Measurements from ENCODE around the gene VIPR2. TPM values are rescaled to one million over a fixed set of nuclear protein-coding genes. Genes with fewer than 3 reads are reported as not detected.
A peak's percentile ranks its signal among the peaks of the same experiment; 100 is the strongest.
"Not testable (repeated sequence)": the region's sequence is repeated elsewhere in the genome, so short reads cannot be mapped to it uniquely, and the experiment has no call there.

The VIPR2 gene
- total RNA-seq, 2 experiments from 2014 or later: 0.83 to 1.7 TPM

GRCh38 chr7:159011722-159012022 is 133.0 kb downstream of the VIPR2 start:
- Mint-ChIP-seq H3K4me1 (ENCODE audit: low read depth) (peaks cover 3% of the 10 kb centered on the region), H3K27ac (no peak overlapping the region), H3K9me3 (no peaks in the 10 kb centered on the region), H3K27me3 (ENCODE audit: low read depth) (peaks cover 6% of the 10 kb centered on the region), H3K36me3 (ENCODE audit: low read depth) (no peaks in the 10 kb centered on the region), H3K4me3 (no peak overlapping the region)
- intact Hi-C loops (cut with micrococcal nuclease): no loop called here
- DNase-seq: no peak
- CTCF ChIA-PET: interaction anchor here (1.2 kb wide), 1 partner anchor 45 kb away, joined by 3 read pairs; no protein-coding TSS in a partner anchor

DNA sequence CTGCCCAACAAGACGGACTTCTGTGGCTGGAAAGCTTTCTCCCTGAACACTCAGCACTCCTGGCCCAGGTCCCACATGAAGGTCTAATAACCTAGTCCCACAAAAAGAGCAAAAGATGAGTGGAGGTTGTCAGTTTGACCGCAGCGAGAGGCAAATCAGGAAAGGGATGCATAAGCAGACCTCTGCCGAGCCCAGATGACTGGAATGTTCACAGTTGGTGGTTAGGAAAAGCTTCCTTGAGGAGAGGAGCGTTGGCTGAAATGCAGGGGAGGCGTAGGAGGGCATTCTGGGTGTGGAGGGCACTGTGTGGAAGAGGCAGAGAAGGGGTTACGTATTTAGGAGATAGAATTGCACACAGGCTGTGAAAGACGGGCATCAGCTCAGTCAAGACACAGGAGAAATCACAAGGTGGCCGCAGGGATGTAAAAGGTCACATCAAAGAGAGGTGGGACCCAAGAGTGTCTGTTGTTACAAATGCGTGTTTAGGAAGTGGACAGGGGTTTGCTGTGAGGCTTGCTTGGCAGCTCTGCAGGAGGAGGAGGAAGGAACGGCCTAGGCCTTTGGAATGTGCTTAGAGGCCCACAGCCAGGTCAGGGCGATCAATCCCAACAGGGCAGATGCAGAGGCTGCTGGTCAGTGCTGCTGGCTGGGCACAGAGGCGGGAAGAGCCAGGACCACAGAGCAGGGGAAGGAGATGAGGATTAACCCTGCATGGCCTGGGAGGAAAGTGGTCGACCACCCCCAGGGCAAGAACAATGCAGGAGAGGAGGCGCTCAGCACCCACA is 133.5 kb downstream of the VIPR2 start:
- Mint-ChIP-seq H3K4me1 (ENCODE audit: low read depth) (peaks cover 3% of the 10 kb centered on the region), H3K27me3 (ENCODE audit: low read depth) (peaks cover 6% of the 10 kb centered on the region), H3K36me3 (ENCODE audit: low read depth) (no peaks in the 10 kb centered on the region), H3K9me3 (no peaks in the 10 kb centered on the region), H3K4me3 (no peak overlapping the region), H3K27ac (no peak overlapping the region)
- CTCF ChIA-PET: interaction anchor here (1.2 kb wide), 1 partner anchor 46 kb away, joined by 3 read pairs; no protein-coding TSS in a partner anchor
- no peak for DNase-seq
- intact Hi-C loops (cut with micrococcal nuclease): no loop called here

DNA sequence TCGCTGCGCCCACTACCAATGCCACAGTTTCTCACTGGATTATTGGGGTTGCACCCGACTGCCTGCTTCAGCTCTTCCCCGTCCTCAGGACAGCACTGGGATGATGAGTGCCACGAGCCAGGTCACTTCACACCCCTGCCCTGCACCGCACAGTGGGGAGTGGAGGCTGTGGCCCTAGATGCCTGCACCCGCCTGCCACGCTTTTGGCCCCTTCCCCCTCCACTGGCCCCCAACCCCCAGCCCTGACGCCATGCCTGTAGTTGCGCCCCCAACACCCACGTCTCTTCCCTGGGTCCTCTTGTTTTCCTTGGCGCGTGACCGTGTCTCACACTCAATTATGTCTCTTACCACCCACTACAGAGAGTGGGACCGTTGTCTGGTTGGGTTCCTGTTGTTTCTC is 134.3 kb downstream of the VIPR2 start:
- H3K27ac Mint-ChIP-seq: no peak overlapping the region
- no peak for DNase-seq
- intact Hi-C loops (cut with micrococcal nuclease): no loop called here
- H3K9me3 Mint-ChIP-seq: no peaks in the 10 kb centered on the region
- peaks cover 4% of the 10 kb centered on the region for H3K4me1 Mint-ChIP-seq (ENCODE audit: low read depth)
- CTCF ChIA-PET: interaction anchor here (1.0 kb wide), 1 partner anchor 34 kb away, joined by 3 read pairs; no protein-coding TSS in a partner anchor
- H3K36me3 Mint-ChIP-seq (ENCODE audit: low read depth): no peaks in the 10 kb centered on the region
- peaks cover 6% of the 10 kb centered on the region for H3K27me3 Mint-ChIP-seq (ENCODE audit: low read depth)
- no peak overlapping the region for H3K4me3 Mint-ChIP-seq

DNA sequence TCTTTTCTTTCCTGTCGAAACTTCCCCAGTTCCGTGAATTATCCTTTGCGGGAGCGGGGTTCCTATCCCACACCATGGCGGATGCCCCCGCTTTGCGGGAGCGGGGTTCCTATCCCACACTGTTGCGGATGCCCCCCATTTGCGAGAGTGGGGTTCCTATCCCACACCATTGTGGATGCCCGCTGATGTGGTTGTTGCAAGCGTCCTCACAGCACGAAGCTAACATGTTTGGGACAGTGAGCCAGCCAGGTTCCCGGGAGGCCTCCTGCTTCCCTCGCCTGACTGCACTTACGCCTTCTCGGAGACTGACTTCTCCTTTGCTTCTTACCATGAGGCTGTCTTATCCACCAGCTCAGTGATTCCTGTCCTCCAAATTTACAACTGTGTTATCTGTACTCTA is 134.7 kb downstream of the VIPR2 start:
- intact Hi-C loops (cut with micrococcal nuclease): no loop called here
- CTCF ChIA-PET: interaction anchor here (1.0 kb wide), 1 partner anchor 33 kb away, joined by 3 read pairs; no protein-coding TSS in a partner anchor
- H3K4me1 Mint-ChIP-seq (ENCODE audit: low read depth): peaks cover 6% of the 10 kb centered on the region
- no peak for DNase-seq
- no peaks in the 10 kb centered on the region for H3K9me3 Mint-ChIP-seq
- no peak overlapping the region for H3K4me3 Mint-ChIP-seq
- H3K36me3 Mint-ChIP-seq (ENCODE audit: low read depth): no peaks in the 10 kb centered on the region
- H3K27me3 Mint-ChIP-seq (ENCODE audit: low read depth): peaks cover 6% of the 10 kb centered on the region
- no peak overlapping the region for H3K27ac Mint-ChIP-seq

GRCh38 chr7:159008417-159008816 is 136.2 kb downstream of the VIPR2 start:
- no peaks in the 10 kb centered on the region for H3K36me3 Mint-ChIP-seq (ENCODE audit: low read depth)
- CTCF ChIA-PET: no interaction called here
- intact Hi-C loops (cut with micrococcal nuclease): no loop called here
- DNase-seq: no peak
- H3K27me3 Mint-ChIP-seq (ENCODE audit: low read depth): peaks cover 6% of the 10 kb centered on the region
- H3K4me3 Mint-ChIP-seq: no peak overlapping the region
- peaks cover 22% of the 10 kb centered on the region for H3K4me1 Mint-ChIP-seq (ENCODE audit: low read depth)
- H3K9me3 Mint-ChIP-seq: peaks cover 1% of the 10 kb centered on the region
- H3K27ac Mint-ChIP-seq: no peak overlapping the region

GRCh38 chr7:159007996-159008389 is 136.7 kb downstream of the VIPR2 start:
- H3K27me3 Mint-ChIP-seq (ENCODE audit: low read depth): peaks cover 6% of the 10 kb centered on the region
- CTCF ChIA-PET: no interaction called here
- no peak for DNase-seq

DNA sequence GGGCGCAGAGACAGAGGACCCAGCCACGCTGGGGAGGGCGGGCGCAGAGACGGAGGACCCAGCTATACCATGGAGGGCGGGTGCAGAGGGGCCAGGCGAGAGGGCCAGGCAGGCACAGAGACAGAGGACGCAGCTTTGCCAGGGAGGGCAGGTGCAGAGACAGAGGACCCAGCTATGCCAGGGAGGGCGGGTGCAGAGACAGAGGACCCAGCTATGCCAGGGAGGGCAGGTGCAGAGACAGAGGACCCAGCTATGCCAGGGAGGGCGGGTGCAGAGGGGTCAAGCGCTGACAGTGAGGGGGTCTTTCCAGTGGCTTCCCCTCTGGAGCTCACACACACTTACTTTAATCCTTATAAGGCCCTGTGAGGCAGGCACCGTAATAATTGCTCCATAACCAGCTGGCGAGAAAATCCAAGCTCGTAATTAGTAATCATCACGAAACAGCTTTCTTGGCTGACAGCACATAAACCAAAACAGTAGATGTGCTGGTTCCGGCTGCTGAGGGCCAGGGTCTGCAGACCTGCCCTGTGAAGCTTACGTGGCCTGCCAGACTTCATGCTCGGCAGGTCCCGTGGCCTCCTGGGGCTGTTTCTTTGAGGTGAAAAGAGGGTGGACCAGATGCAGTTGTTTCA is 137.2 kb downstream of the VIPR2 start:
- Mint-ChIP-seq H3K9me3 (peaks cover 1% of the 10 kb centered on the region), H3K4me1 (ENCODE audit: low read depth) (peaks cover 26% of the 10 kb centered on the region), H3K36me3 (ENCODE audit: low read depth) (no peaks in the 10 kb centered on the region), H3K27ac (no peak overlapping the region), H3K4me3 (no peak overlapping the region), H3K27me3 (ENCODE audit: low read depth) (peaks cover 6% of the 10 kb centered on the region)
- CTCF ChIA-PET: no interaction called here
- no peak for DNase-seq
- intact Hi-C loops (cut with micrococcal nuclease): no loop called here

More at GRCh38 chr7:159007996-159008389, 136.7 kb downstream of the VIPR2 start:
- Mint-ChIP-seq H3K4me3 (no peak overlapping the region), H3K4me1 (ENCODE audit: low read depth) (peaks cover 26% of the 10 kb centered on the region), H3K27ac (no peak overlapping the region), H3K9me3 (peaks cover 1% of the 10 kb centered on the region), H3K36me3 (ENCODE audit: low read depth) (no peaks in the 10 kb centered on the region)
- intact Hi-C loops (cut with micrococcal nuclease): no loop called here

GRCh38 chr7:159006610-159007130 is 138.0 kb downstream of the VIPR2 start:
- Mint-ChIP-seq H3K9me3 (peaks cover 1% of the 10 kb centered on the region), H3K36me3 (ENCODE audit: low read depth) (no peaks in the 10 kb centered on the region), H3K27ac (no peak overlapping the region), H3K27me3 (ENCODE audit: low read depth) (peaks cover 6% of the 10 kb centered on the region), H3K4me3 (no peak overlapping the region), H3K4me1 (ENCODE audit: low read depth) (peaks cover 23% of the 10 kb centered on the region)
- intact Hi-C loops (cut with micrococcal nuclease): no loop called here
- CTCF ChIA-PET: no interaction called here
- DNase-seq: no peak

- H3K4me3 Mint-ChIP-seq; H3K9me3 Mint-ChIP-seq; H3K27ac Mint-ChIP-seq; CTCF ChIA-PET; H3K36me3 Mint-ChIP-seq (ENCODE audit: low read depth); intact Hi-C loops (cut with micrococcal nuclease); DNase-seq; H3K27me3 Mint-ChIP-seq (ENCODE audit: low read depth): not testable (repeated sequence)
- H3K4me1 Mint-ChIP-seq (ENCODE audit: low read depth): peaks cover 23% of the 10 kb centered on the region
Observed at GRCh38 chr7:159006022-159006609, 138.6 kb downstream of the VIPR2 start.

DNA sequence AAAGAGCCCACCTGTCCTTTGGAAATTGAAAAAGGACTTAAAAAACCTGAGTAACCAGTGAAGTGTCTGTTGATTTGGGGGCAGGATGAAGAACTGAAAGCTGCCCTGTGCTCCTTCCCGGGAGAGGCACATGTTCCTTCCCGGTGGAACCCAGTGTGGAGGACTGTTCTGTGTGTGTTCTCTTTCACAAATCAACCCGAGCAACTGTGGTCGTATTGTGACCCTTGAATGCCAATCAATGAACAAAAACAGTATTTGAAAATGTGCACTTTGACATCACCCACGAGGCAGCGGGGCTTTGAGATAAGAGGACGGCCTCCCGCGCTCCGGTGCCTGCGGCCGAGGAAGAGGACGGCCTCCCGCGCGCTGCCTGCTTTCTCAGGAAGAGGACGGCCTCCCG is 139.0 kb downstream of the VIPR2 start:
- DNase-seq: no peak
- intact Hi-C loops (cut with micrococcal nuclease): loop anchor here (2.0 kb wide), 1 partner anchor 33 kb away; no protein-coding TSS in a partner anchor
- CTCF ChIA-PET: no interaction called here
- H3K4me1 Mint-ChIP-seq (ENCODE audit: low read depth): peaks cover 23% of the 10 kb centered on the region
- peaks cover 6% of the 10 kb centered on the region for H3K27me3 Mint-ChIP-seq (ENCODE audit: low read depth)
- H3K27ac Mint-ChIP-seq: peak overlapping the region; percentile 48
- H3K9me3 Mint-ChIP-seq: peaks cover 1% of the 10 kb centered on the region
- H3K36me3 Mint-ChIP-seq (ENCODE audit: low read depth): no peaks in the 10 kb centered on the region
- no peak overlapping the region for H3K4me3 Mint-ChIP-seq

- Mint-ChIP-seq H3K4me3 (no peak overlapping the region), H3K9me3 (peaks cover 1% of the 10 kb centered on the region), H3K36me3 (ENCODE audit: low read depth) (no peaks in the 10 kb centered on the region), H3K27ac (peak overlapping the region; percentile 70), H3K4me1 (ENCODE audit: low read depth) (peaks cover 23% of the 10 kb centered on the region), H3K27me3 (ENCODE audit: low read depth) (peaks cover 2% of the 10 kb centered on the region)
- intact Hi-C loops (cut with micrococcal nuclease): loop anchor here (1.0 to 5.0 kb wide), 6 partner anchors 13 to 348 kb away; partner anchors contain the start of gene VIPR2
- CTCF ChIA-PET: interaction anchor here (0.7 kb wide), 2 partner anchors 14 to 135 kb away, joined by 3 to 6 read pairs; no protein-coding TSS in a partner anchor
- DNase-seq: peak; percentile 84
Observed at GRCh38 chr7:159004411-159004810, 140.3 kb downstream of the VIPR2 start.

- Mint-ChIP-seq H3K27me3 (ENCODE audit: low read depth) (peaks cover 9% of the 10 kb centered on the region), H3K9me3 (peaks cover 1% of the 10 kb centered on the region), H3K4me1 (ENCODE audit: low read depth) (peaks cover 23% of the 10 kb centered on the region), H3K27ac (no peak overlapping the region), H3K36me3 (ENCODE audit: low read depth) (no peaks in the 10 kb centered on the region), H3K4me3 (no peak overlapping the region)
- CTCF ChIA-PET: no interaction called here
- intact Hi-C loops (cut with micrococcal nuclease): loop anchor here (5.0 kb wide), 1 partner anchor 140 kb away; the partner anchor contains the start of gene VIPR2
- DNase-seq: no peak
Observed at GRCh38 chr7:159001811-159002210, 142.9 kb downstream of the VIPR2 start.
